HG03045 (cell line): ENCODE data around the gene COP1.

Source experiments
- ATAC-seq: cut with Tn5 transposase; IDR thresholded peaks from one replicate; pipeline ENCODE4 v1.9.1; 2021; ENCODE audit warnings: mild to moderate bottlenecking, moderate library complexity; ENCODE audit not compliant: unreplicated experiment

The COP1 gene

DNA sequence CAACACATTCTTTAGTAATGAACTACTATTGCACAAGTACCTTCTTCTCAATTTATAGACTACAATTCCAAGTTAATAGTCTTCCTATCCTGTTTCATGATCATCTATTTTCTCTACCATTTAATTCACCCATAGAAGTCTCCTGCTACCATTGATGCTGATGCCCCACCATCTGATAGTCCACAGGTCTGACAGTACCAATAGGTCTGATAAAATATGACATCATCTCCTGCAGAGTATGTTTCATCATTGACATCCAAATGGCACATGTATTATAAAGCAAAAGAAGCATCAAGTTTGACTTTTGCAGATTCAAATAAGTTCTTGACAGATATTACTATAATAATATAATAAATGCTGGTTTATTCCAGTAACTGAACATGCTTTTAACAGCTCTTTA lies 5.5 kb downstream of the COP1 start:
- ATAC-seq: no peak

- ATAC-seq: no peak
These were observed 7.4 kb downstream of the COP1 start for GRCh38 chr1:176199707-176200106.

DNA sequence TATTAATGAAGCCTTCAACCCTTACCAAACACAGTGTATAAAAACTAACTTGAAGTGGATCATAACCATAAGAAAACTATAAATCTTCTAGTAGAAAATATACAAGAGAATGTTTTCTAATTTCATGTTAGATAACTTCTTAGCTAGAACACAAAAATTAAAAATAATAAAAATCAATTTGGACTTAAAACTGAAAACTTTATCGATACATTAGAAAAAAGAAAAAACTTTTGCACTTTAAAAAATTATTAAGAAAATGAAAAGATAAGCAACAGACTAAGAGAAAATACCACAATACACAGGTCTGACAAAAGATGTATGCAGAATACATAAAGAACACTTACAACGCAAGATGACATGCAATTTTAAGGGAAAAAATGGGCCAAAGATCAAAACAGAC lies 8.7 kb downstream of the COP1 start:
- ATAC-seq: no peak

DNA sequence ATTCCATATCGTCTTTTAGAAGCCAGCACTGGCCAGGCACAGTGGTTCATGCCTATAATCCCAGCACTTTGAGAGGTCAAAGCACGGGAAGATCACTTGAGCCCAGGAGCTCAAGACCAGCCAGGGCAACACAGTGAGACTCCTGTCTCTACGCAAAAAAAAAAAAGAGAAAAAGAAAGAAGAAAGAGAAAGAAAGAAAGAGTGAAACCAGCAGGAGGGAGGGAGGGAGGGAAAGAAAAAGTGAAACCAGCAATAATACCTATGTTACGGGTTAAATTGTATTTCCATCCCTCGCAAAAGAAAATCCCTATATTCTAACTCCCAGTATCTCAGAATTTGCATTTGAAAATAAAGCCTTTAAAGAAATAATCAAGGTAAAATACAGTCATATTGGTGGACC lies 10.4 kb downstream of the COP1 start:
- no peak for ATAC-seq

DNA sequence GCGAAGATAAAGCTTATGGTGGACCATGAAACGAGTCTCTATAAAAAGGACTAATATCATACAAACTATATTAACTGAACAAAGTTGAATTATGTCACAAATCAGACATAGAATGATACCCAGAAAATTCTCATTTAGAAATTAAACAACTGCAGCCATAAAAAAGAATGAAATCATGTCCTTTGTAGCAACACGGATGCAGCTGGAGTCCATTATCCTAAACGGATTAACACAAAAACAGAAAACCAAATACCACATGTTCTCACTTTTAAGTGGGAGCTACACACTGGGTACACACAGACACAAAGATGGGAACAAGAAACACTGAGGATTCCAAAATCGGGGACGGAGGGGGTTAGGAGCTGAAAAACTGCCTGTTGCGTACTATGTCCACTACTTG lies 11.5 kb downstream of the COP1 start:
- no peak for ATAC-seq

- ATAC-seq: no peak
These were observed 13.4 kb downstream of the COP1 start for GRCh38 chr1:176193663-176194062.

- ATAC-seq: peak; percentile 86
These were observed 14.1 kb downstream of the COP1 start for GRCh38 chr1:176193023-176193422.

- no peak for ATAC-seq
These were observed 18.5 kb downstream of the COP1 start for GRCh38 chr1:176188604-176189003.

- no peak for ATAC-seq
These were observed 20.1 kb downstream of the COP1 start for GRCh38 chr1:176187001-176187400.

DNA sequence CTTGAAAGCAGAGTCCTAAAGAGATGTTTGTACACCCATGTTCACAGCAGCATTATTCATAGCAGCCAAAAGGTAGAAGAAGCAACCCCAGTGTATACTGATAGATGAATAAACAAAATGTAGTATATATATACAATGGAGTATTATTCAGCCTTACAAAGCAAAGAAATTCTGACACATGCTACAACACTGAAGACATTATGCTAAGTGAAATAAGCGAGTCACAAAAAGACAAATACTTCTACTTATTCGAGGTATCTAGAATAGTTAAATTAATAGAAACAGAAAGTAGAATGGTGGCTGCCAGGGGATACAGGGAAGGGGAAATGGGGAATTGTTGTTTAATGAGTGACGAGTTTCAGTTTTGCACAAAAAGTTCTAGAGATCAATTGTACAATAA lies 23.5 kb downstream of the COP1 start:
- ATAC-seq: no peak

- no peak for ATAC-seq
These were observed 28.8 kb downstream of the COP1 start for GRCh38 chr1:176178316-176178715.

DNA sequence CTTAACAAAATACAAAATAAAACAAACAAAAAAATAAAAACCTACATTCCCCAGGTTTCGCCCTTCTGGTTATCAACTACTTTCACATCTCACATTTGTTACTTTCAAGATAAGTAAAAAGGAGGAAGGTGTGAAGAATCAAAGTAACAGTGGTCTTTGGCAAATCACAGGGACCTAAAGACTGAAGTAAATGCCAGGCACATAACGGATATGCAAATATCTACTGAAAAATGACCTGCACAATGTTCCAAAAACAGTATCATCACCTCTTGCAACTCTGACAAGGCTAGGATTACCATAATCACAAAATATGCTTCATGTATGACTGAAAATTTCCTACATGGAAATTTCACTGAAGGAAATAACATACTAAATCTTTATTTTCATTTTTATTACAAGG lies 29.3 kb downstream of the COP1 start:
- peak; percentile 68 for ATAC-seq

DNA sequence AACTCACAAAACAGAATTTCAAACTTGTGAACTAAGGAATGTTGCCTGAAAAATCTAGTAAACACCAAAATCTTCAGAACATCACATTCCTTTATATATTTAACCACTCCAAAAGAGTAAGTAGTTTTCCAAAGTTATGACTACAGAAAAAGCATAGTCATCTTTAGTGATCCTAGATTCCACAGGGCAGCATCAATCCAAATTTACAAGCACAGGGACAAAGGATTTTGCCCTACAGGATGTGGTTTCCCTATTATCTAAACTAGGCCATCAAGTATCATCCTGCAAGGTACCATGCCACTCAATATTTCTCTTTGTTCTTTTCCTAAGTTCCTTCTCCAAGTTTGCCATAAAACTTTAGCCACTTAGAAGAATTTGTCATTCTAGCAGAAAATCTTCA lies 33.0 kb downstream of the COP1 start:
- no peak for ATAC-seq

DNA sequence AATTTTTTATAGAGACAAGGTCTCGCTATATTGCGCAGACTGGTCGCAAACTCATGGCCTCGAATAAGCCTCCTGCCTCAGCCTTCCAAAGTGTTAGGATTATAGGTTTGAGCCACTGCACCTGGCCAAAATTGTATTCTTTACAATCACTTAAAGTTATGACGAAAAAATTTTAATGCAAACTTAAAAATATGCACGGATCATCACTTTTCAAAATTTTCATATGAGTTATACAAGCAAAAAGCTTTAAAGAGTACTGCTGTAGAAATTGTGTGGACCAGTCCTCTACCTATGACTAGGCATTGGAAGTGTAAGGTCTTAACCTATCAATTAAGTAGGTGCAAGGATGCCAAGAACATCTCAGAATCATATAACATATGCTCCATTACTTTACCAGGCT lies 34.9 kb downstream of the COP1 start:
- ATAC-seq: no peak

DNA sequence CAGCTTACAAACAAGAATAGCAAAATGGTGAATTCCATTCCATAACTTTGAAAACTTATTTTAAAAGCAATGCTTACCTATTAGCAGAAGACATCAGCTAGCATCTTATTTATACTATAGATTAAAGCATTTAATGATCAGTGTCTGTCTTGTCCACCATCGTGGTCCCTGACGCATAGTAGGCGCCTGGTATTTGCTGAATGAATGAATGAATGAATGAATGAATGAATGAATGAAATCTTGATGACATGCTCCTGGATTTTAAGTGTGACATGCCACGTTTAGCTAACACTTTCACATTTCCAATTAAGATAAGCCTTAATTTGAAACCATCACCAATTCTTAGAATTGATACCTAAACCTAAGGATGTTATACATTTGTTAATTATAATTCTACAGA lies 39.9 kb downstream of the COP1 start:
- ATAC-seq: no peak

DNA sequence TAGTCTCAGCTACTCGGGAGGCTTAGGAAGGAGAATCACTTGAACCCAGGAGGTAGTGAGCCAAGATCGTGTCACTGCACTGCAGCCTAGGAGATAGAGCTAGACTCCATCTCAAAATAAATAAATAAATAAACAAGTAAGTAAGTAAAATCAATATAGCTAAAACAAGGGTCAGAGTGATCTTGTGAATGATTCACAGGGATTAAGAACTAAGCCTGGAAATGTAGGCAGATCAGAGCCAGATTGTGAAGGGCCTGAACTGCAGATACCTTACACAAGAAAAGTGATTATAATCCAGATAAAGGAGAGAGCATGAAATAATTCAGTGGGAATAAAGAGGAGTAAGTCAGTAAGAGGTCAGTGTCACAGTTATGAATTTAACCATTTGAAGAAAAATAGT lies 41.5 kb downstream of the COP1 start:
- ATAC-seq: no peak

GRCh38 chr1:176164014-176164678 lies 42.9 kb downstream of the COP1 start:
- no peak for ATAC-seq

- ATAC-seq: no peak
These were observed 47.1 kb downstream of the COP1 start for GRCh38 chr1:176159993-176160392.

DNA sequence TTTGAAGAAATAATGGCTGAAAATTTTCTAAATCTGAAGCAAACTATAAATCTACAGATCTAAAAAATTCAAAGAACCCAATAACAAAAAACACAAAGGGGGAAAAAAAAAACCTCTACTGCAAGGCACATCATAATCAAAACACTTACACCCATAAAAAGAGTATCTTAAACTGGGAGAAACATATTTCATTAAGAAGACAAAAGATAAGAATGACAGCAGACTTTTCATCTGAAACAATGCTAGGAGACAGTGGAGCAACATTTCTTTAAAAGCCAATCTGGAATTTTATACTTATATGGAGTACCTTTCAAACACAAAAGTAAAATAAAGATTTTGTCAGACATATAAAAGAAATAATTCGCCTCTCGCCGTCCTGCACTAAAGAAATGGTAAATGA lies 49.1 kb downstream of the COP1 start:
- ATAC-seq: no peak

DNA sequence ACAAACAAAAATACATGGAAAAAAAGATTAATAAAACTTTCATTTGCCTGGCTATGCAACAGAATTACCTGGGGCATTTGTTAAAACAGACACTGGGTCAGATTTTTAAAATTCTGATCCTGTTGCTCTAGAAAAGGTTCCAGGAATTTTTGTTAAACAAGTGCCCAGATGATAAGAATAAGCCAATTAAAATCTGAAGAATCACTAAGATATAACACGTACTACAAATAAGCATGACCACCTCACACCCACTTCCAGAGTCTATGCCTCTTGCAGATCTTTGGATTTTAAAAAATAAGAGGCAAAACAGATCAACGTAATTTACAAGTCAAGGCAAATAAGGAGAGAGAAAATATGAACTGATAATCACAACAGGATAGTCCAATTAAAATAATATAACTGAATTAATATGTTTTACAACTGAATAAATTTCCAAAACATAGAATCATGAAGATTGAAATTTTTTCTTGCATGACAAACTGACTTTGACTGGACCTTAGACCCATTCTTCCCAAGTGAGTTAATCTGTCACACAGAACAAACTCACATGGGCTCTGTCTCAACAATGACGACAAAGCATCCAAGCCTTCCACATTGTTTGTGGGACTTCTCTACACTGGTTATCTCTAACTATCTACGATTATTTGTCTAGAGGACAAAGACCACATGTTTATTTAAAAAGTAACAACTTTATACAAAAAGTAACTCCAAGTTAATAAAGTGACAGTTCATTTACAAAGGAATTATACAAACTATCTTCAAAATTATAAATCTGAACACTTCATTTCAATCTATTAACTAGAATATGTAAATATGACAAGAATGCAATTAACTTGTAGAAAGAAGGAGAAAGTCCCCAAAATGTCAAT lies 56.9 kb downstream of the COP1 start:
- ATAC-seq: no peak

- ATAC-seq: no peak
These were observed 62.6 kb downstream of the COP1 start for GRCh38 chr1:176144526-176144925.

- no peak for ATAC-seq
These were observed 64.1 kb downstream of the COP1 start for GRCh38 chr1:176142973-176143372.

- ATAC-seq: no peak
These were observed 65.6 kb downstream of the COP1 start for GRCh38 chr1:176141449-176141848.
